GM21717 (cell line): ENCODE results near the gene ANKRD13B.
"Not testable (repeated sequence)": the region's sequence is repeated elsewhere in the genome, so short reads cannot be mapped to it uniquely, and the experiment has no call there.

ENCODE experiments used
- ATAC-seq: cut with Tn5 transposase; IDR thresholded peaks from one replicate; pipeline ENCODE4 v1.9.1; 2021; ENCODE audit warnings: mild to moderate bottlenecking, moderate library complexity; ENCODE audit not compliant: unreplicated experiment

Gene ANKRD13B

DNA sequence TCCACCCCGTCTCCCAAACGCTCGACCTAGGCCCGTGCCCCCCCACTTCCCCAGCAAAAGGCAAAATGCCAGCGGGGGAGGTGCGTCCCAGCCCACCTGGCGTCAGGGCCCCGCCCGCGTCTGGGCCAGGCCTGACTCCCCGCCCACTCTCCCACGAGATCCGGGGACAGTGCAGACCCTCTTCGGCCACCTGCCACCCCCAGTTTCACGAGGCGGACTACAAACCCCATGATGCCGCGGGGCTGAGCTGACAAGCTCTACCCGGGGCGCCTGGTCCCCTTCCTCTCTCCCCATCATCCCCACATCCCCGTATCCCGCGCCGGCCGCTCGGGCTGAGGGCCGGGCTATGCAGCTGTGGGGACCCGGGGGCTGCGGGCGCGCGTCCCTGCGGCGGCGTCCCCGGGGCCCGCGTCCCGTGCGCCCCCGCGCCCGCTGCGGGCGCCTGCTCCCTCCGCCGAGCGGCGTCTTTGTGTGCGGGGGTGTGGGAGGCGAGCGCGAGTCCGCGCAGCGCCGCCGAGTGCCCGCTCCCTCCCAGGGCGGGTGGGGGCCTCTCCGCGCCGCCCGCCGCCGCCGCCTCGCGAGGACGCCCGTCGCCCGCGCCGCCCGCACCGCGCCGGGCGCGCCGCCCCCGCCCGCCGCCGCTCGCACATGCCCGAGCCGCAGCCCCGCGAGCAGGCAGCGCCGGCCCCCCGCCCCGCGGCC, at the start of gene ANKRD13B:
Gene ANKRD13B, plus strand, starts transcription at position 283 of the 702 bp plus-strand sequence. CDS start 490 bp downstream, outside the sequence.
- ATAC-seq: no peak

- no peak for ATAC-seq
Measured at GRCh38 chr17:29544066-29544465, 48.9 kb upstream of the ANKRD13B start.

DNA sequence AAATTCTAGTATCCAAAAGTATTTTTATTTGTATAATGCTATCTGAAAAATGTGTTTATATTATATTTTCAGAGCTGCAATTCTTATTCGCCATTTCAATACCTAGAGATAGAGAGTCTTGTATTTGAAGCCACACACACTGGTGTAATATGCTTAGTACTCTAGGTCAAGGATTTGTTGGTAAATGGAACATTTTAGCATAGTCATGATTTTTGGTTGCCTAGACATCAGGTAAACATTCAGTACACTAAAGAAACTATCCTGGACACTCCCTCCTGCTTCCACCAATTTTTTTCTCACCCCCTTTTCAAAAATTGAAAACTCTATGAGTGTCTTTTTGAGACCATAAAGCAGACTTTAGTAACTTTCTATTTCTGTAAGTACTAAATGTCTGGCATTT, 46.8 kb upstream of the ANKRD13B start:
- ATAC-seq: no peak

DNA sequence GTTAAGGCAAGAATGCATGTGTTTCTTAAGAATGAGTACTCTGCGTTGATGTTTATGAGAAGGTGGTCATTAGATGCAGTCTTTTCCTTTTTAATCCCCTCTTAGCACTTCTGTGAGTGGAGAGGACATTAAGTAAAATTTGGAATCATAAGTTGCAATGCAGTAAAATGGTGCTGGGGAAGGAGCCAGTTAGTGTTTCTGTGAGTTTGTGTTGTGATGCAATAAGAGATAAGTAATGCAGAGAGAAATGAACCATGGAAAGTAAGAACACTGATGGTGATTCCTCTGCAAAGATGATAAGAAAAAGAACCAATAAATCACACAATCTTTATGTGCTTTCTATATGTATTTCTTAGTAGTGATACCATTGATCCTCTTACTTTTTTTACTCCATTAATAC, 46.1 kb upstream of the ANKRD13B start:
- ATAC-seq: no peak

DNA sequence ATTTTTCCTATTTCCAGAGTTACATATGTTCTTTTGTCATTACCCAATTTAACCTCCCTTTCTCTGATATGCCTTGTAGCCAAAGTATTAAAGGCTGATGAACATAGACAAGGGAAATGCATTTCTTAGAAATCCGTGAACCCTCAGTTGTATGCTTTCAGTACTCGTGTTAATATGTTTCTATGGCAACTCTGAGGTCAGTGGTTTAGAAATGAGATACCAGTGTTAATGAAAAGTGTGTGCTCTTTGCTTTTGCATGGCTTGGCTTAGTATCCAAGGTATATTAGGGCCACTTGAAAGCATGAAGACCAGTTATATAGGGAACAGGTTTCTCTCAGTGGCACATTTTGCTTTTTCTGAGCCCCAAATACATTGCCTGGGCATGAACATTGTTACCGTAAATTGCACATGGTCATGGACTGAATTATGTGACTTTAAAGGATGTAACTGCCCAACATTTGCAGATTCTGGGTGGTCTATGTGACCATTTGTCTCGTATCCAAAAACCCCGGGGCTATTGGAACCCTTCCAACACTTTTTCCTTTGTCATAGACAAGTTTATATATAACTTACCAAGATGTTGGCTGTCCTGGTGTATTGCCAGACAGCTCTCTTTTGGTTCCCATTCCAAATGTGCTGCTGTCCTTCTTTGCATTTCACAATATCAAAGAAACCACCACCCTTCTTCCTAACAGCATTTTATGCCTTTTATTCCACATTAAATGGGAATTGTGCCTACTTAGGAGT, 43.6 kb upstream of the ANKRD13B start:
- ATAC-seq: no peak

DNA sequence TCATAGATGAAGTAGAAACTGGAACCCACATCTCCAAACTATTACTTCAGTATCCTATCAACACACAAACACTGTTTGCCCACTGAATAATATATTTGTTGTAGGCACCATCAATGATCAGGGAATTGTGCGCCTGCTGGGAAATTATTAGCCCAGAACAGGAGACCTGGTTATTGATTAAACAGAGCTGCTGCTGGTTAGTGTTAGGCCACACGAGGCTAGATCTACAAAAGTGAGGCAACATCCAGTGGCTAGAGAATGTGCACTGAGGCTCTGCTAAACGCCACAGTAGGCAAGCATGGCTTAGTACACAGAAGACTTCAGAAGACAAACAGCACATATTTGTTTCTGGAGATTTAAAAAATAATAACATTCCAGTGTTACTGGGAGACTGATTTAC, 37.1 kb upstream of the ANKRD13B start:
- ATAC-seq: no peak

DNA sequence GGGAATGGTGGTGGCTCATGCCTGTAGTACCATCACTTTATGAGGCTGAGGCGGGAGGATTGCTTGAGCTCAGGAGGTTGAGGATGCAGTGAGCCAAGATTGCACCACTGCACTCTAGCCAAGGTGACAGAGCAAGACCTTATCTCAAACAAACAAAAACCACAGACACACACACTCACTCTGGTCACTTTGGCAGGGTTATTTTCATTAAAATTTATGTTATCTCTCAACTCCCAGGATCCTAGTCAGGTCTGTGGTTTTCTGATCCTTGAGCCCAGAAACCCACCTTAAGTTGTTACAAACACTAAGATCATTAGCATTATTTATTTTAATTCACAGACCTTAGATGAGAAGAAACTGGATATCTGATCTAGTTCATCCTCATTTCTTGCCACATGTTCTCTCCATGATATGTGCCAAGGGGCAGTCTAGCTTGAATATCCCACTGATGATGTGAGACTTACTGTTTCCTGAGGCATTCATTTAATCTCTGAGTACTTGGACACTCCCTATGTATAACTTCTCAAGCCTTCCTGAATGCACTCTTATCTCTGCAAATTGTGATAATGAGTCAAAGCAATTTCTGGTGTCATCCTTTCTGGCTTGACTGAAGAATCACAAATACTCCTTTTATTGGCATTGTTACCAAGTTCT, 35.7 kb upstream of the ANKRD13B start:
- ATAC-seq: no peak

GRCh38 chr17:29557739-29558116, 35.2 kb upstream of the ANKRD13B start:
- no peak for ATAC-seq

DNA sequence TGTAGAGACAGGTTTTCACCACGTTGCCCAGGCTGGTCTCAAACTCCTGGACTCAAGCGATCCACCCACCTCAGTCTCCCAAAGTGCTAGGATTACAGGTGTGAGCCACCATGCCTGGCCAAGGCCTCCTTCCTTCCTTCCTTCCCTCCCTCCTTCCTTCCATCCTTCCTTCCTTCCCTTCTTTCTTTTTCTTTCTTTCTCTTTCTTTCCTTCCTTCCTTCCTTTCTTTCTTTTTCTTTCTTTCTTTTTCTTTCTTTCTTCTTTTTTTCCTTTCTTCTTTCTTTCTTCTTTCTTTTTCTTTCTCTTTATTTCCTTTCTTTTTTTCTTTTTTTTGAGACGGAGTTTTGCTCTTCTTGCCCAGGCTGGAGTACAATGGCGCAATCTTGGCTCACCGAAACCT, 34.8 kb upstream of the ANKRD13B start:
- not testable (repeated sequence) for ATAC-seq

GRCh38 chr17:29559640-29560039, 33.3 kb upstream of the ANKRD13B start:
- ATAC-seq: no peak

DNA sequence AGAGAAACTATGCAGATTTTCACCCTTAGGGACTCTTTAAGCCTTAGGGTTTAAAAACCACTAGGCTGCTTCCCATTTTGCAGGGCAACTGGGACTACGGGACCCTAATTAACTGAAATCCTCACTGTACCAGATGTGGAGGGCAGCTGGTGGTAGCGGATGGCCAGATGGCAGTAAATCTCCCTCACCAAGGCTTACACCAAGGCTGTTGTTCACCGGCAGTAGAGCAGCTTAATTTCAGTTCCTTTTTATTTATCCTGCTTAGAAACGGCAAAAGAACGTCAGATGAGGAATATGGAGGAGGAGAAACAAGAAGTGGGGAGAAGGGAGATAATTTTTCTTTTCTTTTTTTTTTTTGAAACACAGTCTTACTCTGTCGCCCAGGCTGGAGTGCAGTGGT, 32.6 kb upstream of the ANKRD13B start:
- no peak for ATAC-seq

DNA sequence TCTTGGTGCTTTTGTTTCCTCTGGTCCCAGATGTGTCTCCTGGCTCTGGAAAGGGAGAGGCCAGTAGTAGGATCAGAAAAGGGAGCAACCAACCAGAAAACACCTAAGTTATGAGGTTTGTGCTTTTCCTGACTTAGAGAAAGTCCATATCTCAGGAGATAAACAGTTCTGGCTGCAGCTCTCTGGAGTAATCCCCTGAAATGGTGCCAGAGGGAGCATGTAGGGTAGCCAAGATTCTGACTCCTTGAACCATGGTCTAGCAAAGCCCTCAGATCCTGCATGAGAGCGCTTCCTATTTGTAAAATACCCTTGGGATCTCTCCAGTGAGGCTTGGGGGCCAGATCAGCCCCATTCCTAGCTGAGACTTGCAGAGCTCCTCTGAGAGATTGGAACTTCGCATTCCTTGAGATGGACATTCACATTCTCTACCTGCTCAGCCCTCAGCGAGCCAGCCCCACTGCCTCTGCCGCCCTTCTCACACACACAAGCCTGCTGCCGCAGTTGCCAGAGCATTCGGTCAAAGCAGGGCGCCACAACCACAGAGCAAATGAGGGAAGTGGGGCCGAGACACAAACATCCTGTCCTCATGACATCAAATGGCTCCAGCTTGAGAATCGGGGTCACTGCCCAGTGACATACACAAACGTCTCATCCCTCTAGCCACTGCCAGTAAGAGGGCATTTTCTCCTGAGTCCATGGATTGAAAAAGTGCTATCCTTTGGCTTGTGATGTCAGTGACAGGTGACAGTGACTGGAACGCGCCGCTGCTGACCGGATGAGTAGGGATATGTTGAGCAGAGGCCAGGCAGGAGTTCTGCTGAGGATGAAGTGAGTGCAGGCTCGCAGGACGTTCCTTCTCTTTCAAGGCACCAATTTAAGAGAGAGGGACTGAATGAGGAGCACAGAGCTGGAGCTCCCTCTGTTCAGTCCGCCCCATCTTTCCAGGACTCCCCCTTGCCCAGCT, 31.1 kb upstream of the ANKRD13B start:
- ATAC-seq: no peak

DNA sequence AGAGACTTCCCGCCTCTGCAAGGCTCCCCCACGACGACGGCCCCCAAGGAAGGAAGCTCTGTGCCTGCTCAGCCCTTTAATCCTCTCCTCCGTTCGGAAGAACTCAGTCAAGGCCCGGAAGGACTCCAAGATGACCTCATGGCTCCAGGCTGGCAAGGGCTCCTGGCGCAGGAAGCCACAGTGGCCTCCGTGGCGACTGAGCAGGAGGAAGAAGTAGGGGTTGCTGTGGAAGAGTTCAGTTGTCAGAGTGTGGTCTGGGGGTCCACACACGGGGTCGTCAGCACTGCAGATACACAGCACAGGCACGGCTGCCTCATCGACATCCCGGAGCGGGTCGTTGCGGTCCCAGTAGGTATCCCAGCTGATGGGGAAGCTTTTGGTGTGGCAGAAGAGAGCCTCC, 30.3 kb upstream of the ANKRD13B start:
- ATAC-seq: no peak

GRCh38 chr17:29563816-29564215, 29.1 kb upstream of the ANKRD13B start:
- no peak for ATAC-seq

GRCh38 chr17:29565643-29566472, 27.1 kb upstream of the ANKRD13B start:
- ATAC-seq: no peak

GRCh38 chr17:29566473-29567303, 26.2 kb upstream of the ANKRD13B start, which contains the start of gene ABHD15:
TSS of gene ABHD15 (minus strand) at chr17:29567037. CDS start at chr17:29566966, 71 bp downstream.
- no peak for ATAC-seq

GRCh38 chr17:29567304-29567553, 25.7 kb upstream of the ANKRD13B start:
- ATAC-seq: no peak

- peak; percentile 41 for ATAC-seq
Measured at GRCh38 chr17:29567554-29568330, 25.2 kb upstream of the ANKRD13B start.
